Stimulated activated CD4-positive, alpha-beta T cell treated with anti-CD3 and anti-CD28 coated beads, Interleukin-15, amount 100 ng/mL, for 1 hour (primary cell): ENCODE results near the gene GJB1.

Experiments
- DNase-seq, 2 donors: peaks; one replicate each; pipeline ENCODE4 v3.0.0-alpha.2; 2020; ENCODE audit warnings: low read depth in 1 of 2, low spot score in 1 of 2

GJB1 gene

GRCh38 chrX:71214604-71215337 lies 8.3 kb upstream of the GJB1 start:
- no peak for DNase-seq

- DNase-seq, result no peak
Measured at GRCh38 chrX:71215338-71215912, 7.6 kb upstream of the GJB1 start.

GRCh38 chrX:71216485-71216884 lies 6.5 kb upstream of the GJB1 start:
- DNase-seq, result no peak

GRCh38 chrX:71217298-71217697 lies 5.7 kb upstream of the GJB1 start:
- DNase-seq, result no peak

- DNase-seq, result no peak
Measured at GRCh38 chrX:71221145-71221544, 1.9 kb upstream of the GJB1 start.

GRCh38 chrX:71224098-71224708 lies 1.2 kb downstream of the GJB1 start:
- no peak for DNase-seq

GRCh38 chrX:71225009-71225408 lies 2.0 kb downstream of the GJB1 start:
- no peak for DNase-seq

GRCh38 chrX:71225676-71226075 lies 2.7 kb downstream of the GJB1 start:
- no peak for DNase-seq

GRCh38 chrX:71227370-71228062 lies 4.5 kb downstream of the GJB1 start:
- no peak for DNase-seq

- no peak for DNase-seq
Measured at GRCh38 chrX:71228063-71228642, 5.1 kb downstream of the GJB1 start.

GRCh38 chrX:71235482-71235881 lies 12.5 kb downstream of the GJB1 start:
- no peak for DNase-seq

- no peak for DNase-seq
Measured at GRCh38 chrX:71236836-71237235, 13.8 kb downstream of the GJB1 start.

GRCh38 chrX:71239781-71240180 lies 16.8 kb downstream of the GJB1 start:
- no peak for DNase-seq

- DNase-seq, result no peak
Measured at GRCh38 chrX:71241301-71241700, 18.3 kb downstream of the GJB1 start.

- no peak for DNase-seq
Measured at GRCh38 chrX:71244359-71245128, 21.5 kb downstream of the GJB1 start.

- no peak for DNase-seq
Measured at GRCh38 chrX:71245159-71245558, 22.1 kb downstream of the GJB1 start.

- no peak for DNase-seq
Measured at GRCh38 chrX:71250841-71251240, 27.8 kb downstream of the GJB1 start.

GRCh38 chrX:71251466-71251973 lies 28.5 kb downstream of the GJB1 start:
- DNase-seq, result no peak

- DNase-seq, result no peak
Measured at GRCh38 chrX:71252221-71252620, 29.2 kb downstream of the GJB1 start.

GRCh38 chrX:71253253-71254091 lies 30.4 kb downstream of the GJB1 start:
- no peak for DNase-seq
